Liver (tissue), 3 donors: ENCODE measurements around the gene CDCA4.

ENCODE experiments used
- ATF3 ChIP-seq: IDR thresholded peaks from 2 replicates; pipeline ENCODE4 v1.6.1; 2016; ENCODE audit warnings: antibody characterized with exemption
- CTCF ChIP-seq: fragments of 150-350 bp; IDR thresholded peaks from 2 replicates; pipeline ENCODE4 v1.5.1; 2017; ENCODE audit warnings: improper control_type of control experiment, low read depth, low read length; ENCODE audit not compliant: missing input control
- FOXA1 ChIP-seq: IDR thresholded peaks from 2 replicates; pipeline ENCODE4 v1.6.1; 2016; ENCODE audit warnings: antibody characterized with exemption
- GABPA ChIP-seq, 2 donors: IDR thresholded peaks in 1 of 2; conservative IDR thresholded peaks in 1 of 2; 2 replicates each; pipeline ENCODE4 v1.6.1; 2016; ENCODE audit warnings: antibody characterized with exemption in 2 of 2, mild to moderate bottlenecking in 1 of 2, moderate library complexity in 1 of 2
- HNF4A ChIP-seq, 2 donors: conservative IDR thresholded peaks; 2 replicates each; pipeline ENCODE4 v1.6.1; 2016; ENCODE audit warnings: antibody characterized with exemption in 2 of 2, mild to moderate bottlenecking in 2 of 2
- JUND ChIP-seq, 2 donors: IDR thresholded peaks; 2 replicates each; pipeline ENCODE4 v1.6.1; 2016; ENCODE audit warnings: antibody characterized with exemption in 2 of 2
- MAX ChIP-seq: IDR thresholded peaks from 2 replicates; pipeline ENCODE4 v1.6.1; 2016; ENCODE audit warnings: antibody characterized with exemption
- RAD21 ChIP-seq, 2 donors: IDR thresholded peaks; 2 replicates each; pipeline ENCODE4 v1.6.1; 2016; ENCODE audit warnings: antibody characterized with exemption in 2 of 2, mild to moderate bottlenecking in 2 of 2
- REST ChIP-seq: IDR thresholded peaks from 2 replicates; pipeline ENCODE4 v1.6.1; 2016; ENCODE audit warnings: antibody characterized with exemption, mild to moderate bottlenecking
- RXRA ChIP-seq, 2 donors: IDR thresholded peaks; 2 replicates each; pipeline ENCODE4 v1.6.1; 2017 to 2018; ENCODE audit warnings: antibody characterized with exemption in 2 of 2, mild to moderate bottlenecking in 1 of 2
- TAF1 ChIP-seq: conservative IDR thresholded peaks from 2 replicates; pipeline ENCODE4 v1.6.1; 2016; ENCODE audit warnings: antibody characterized with exemption, mild to moderate bottlenecking
- YY1 ChIP-seq: IDR thresholded peaks from 2 replicates; pipeline ENCODE4 v1.6.1; 2016; ENCODE audit warnings: antibody characterized with exemption, mild to moderate bottlenecking
- ZBTB33 ChIP-seq: IDR thresholded peaks from 2 replicates; pipeline ENCODE4 v1.6.1; 2016; ENCODE audit warnings: antibody characterized with exemption
- donor health status: healthy.
- donor health status: healthy.

- TF ChIP-seq GABPA (IDR thresholded peaks at IDR 0.05 in 1 of 2, conservative IDR thresholded peaks at IDR 0.05 in 1 of 2) (no peak), ATF3 (no peak), CTCF (no peak), REST (no peak), MAX (no peak), RXRA (IDR thresholded peaks at IDR 0.05) (no peak), YY1 (no peak), FOXA1 (no peak), TAF1 (no peak), JUND (IDR thresholded peaks at IDR 0.05) (no peak), HNF4A (conservative IDR thresholded peaks at IDR 0.05) (no peak), ZBTB33 (no peak), RAD21 (IDR thresholded peaks at IDR 0.05) (no peak)
These were observed 36.6 kb downstream of the CDCA4 start for GRCh38 chr14:104984056-104984894.
